GM19239 (cell line): ENCODE measurements around the gene COPS4.
"Not testable (repeated sequence)": the region's sequence is repeated elsewhere in the genome, so short reads cannot be mapped to it uniquely, and the experiment has no call there.

Experiments
- DNase-seq: peaks from one replicate; pipeline ENCODE4 v3.0.0; 2011; ENCODE audit warnings: low spot score; ENCODE audit not compliant: insufficient read length
- FAIRE-seq: peaks from 2 replicates; lab custom pipeline; 2011; peaks lifted over from hg19 to GRCh38; lab: Jason Lieb, UNC

COPS4 gene

GRCh38 chr4:83034630-83035494 is at the start of gene COPS4:
TSS of gene COPS4 (plus strand) at chr4:83035183. CDS start at chr4:83035225, 42 bp downstream.
- DNase-seq (peak; percentile 80), FAIRE-seq (peak; percentile 100)

GRCh38 chr4:82987519-82987918 is 47.5 kb upstream of the COPS4 start:
- DNase-seq, FAIRE-seq: not testable (repeated sequence)

- FAIRE-seq (no peak), DNase-seq (no peak)
Observed at GRCh38 chr4:82988323-82988832, 46.6 kb upstream of the COPS4 start.

- FAIRE-seq (peak; percentile 94), DNase-seq (peak; percentile 40)
Observed at GRCh38 chr4:82989575-82990429, 45.2 kb upstream of the COPS4 start.

- no peak for DNase-seq
- no peak for FAIRE-seq
Observed at GRCh38 chr4:82994834-82995233, 40.1 kb upstream of the COPS4 start.

GRCh38 chr4:82998898-82999297 is 36.1 kb upstream of the COPS4 start:
- FAIRE-seq (no peak), DNase-seq (no peak)

GRCh38 chr4:83002329-83002728 is 32.7 kb upstream of the COPS4 start:
- FAIRE-seq (no peak), DNase-seq (no peak)

- not testable (repeated sequence) for FAIRE-seq, DNase-seq
Observed at GRCh38 chr4:83003044-83003791, 31.8 kb upstream of the COPS4 start.

- FAIRE-seq (peak; percentile 14), DNase-seq (no peak)
Observed at GRCh38 chr4:83009529-83009928, 25.5 kb upstream of the COPS4 start.

- FAIRE-seq (no peak), DNase-seq (no peak)
Observed at GRCh38 chr4:83010111-83010521, 24.9 kb upstream of the COPS4 start.

GRCh38 chr4:83010522-83011318 is 24.3 kb upstream of the COPS4 start, which contains the start of gene LIN54:
TSS of gene LIN54 (minus strand) at chr4:83010823. CDS start at chr4:82984844, 25,979 bp downstream.
- FAIRE-seq (peak; percentile 76), DNase-seq (peak; percentile 73)

GRCh38 chr4:83011689-83012199 is 23.2 kb upstream of the COPS4 start:
- no peak for FAIRE-seq
- DNase-seq, result no peak

- DNase-seq (no peak), FAIRE-seq (no peak)
Observed at GRCh38 chr4:83012200-83012686, 22.7 kb upstream of the COPS4 start.

- peak; percentile 95 for FAIRE-seq
- peak; percentile 79 for DNase-seq
Observed at GRCh38 chr4:83012687-83013419, 22.1 kb upstream of the COPS4 start.

- DNase-seq (no peak), FAIRE-seq (no peak)
Observed at GRCh38 chr4:83013420-83013867, 21.5 kb upstream of the COPS4 start.

GRCh38 chr4:83013902-83014301 is 21.1 kb upstream of the COPS4 start:
- FAIRE-seq, result no peak
- DNase-seq, result no peak

GRCh38 chr4:83019794-83020494 is 15.0 kb upstream of the COPS4 start:
- FAIRE-seq (peak; percentile 23), DNase-seq (no peak)
